ENCODE results near the gene PARD3. TPM values are rescaled to one million over a fixed set of nuclear protein-coding genes. Genes with fewer than 3 reads are reported as not detected.

Gene PARD3
- total RNA-seq, 6 experiments from 2014 or later: 19.1 to 27.8 (median 22.0) TPM

GRCh38 chr10:34169677-34170076 is 645.4 kb downstream of the PARD3 start:
- intact Hi-C loops (cut with DNase I): no loop called here
- Histone ChIP-seq H3K36me3 (no peaks in the 10 kb centered on the region), H3K27ac (no peak overlapping the region), H3K27me3 (no peaks in the 10 kb centered on the region), H3K4me1 (peaks cover 0 to 9% (median 0%) of the 10 kb centered on the region in 4 donors), H3K9me3 (no peaks in the 10 kb centered on the region), H3K4me3 (no peak overlapping the region)
- TF ChIP-seq, protein P1, sequence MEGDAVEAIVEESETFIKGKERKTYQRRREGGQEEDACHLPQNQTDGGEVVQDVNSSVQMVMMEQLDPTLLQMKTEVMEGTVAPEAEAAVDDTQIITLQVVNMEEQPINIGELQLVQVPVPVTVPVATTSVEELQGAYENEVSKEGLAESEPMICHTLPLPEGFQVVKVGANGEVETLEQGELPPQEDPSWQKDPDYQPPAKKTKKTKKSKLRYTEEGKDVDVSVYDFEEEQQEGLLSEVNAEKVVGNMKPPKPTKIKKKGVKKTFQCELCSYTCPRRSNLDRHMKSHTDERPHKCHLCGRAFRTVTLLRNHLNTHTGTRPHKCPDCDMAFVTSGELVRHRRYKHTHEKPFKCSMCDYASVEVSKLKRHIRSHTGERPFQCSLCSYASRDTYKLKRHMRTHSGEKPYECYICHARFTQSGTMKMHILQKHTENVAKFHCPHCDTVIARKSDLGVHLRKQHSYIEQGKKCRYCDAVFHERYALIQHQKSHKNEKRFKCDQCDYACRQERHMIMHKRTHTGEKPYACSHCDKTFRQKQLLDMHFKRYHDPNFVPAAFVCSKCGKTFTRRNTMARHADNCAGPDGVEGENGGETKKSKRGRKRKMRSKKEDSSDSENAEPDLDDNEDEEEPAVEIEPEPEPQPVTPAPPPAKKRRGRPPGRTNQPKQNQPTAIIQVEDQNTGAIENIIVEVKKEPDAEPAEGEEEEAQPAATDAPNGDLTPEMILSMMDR (IDR thresholded peaks at IDR 0.05): no peak
- no peak for TF ChIP-seq POLR2A (IDR thresholded peaks at IDR 0.05)
- DNase-seq (no peak), ATAC-seq (no peak)
- WGBS (ENCODE audit: insufficient coverage, low coverage, low lambda C conversion rate, missing lambda C conversion rate): 93% methylated on average over 3 of the region's 3 CpGs

DNA sequence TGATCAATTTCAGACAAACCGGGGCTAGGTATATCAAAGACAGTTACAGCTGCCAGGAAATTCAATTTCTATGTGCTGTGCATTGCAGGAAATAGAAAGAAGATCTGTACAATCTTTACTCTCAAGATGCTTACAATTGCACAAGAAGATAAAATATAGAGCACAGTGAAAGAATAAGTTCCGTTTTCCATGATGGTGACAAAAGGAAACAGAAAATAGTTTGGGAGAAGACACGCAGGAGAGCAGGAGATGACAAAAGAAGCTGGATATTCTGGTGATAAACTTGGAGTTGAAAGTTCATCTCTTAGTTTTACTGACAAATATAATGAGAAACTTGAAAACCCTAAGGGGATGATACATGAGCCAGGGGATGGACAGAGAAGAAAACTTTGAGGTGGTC is 646.0 kb downstream of the PARD3 start:
- no peaks in the 10 kb centered on the region for H3K36me3 ChIP-seq
- H3K9me3 ChIP-seq: no peaks in the 10 kb centered on the region
- TF ChIP-seq, protein P1 (IDR thresholded peaks at IDR 0.05): no peak
- TF ChIP-seq POLR2A (IDR thresholded peaks at IDR 0.05): no peak
- no peaks in the 10 kb centered on the region for H3K27me3 ChIP-seq
- intact Hi-C loops (cut with DNase I): no loop called here
- 71% methylated on average over 3 of the region's 3 CpGs for WGBS (ENCODE audit: insufficient coverage, low coverage, low lambda C conversion rate, missing lambda C conversion rate)
- no peak overlapping the region for H3K4me3 ChIP-seq
- no peak for DNase-seq
- no peak overlapping the region for H3K27ac ChIP-seq
- no peak for ATAC-seq
- H3K4me1 ChIP-seq: peaks cover 0 to 15% (median 0%) of the 10 kb centered on the region in 4 donors

DNA sequence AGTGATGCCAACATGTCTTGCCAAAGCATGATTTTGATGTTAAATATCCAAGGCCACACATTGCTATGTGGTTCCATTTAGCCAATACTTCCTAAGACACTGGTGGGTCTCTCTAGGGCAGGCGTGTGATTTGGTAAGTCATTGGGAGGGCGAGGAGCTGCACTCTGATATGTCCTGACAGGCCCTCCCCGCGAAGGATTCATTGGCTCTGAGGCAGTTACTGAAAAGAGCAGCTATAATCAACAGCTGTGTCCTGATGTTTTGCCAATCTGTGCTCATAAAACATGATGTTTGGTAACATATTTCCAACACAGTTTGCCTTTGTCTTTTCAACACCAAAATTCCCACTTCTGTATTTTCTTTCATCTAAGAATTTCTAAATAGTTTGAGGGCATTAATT is 646.7 kb downstream of the PARD3 start:
- ATAC-seq (no peak), DNase-seq (no peak)
- no peak for TF ChIP-seq POLR2A (IDR thresholded peaks at IDR 0.05)
- TF ChIP-seq, protein P1 (IDR thresholded peaks at IDR 0.05): no peak
- Histone ChIP-seq H3K9me3 (no peaks in the 10 kb centered on the region), H3K4me3 (no peak overlapping the region), H3K27me3 (no peaks in the 10 kb centered on the region), H3K36me3 (no peaks in the 10 kb centered on the region), H3K27ac (no peak overlapping the region), H3K4me1 (peaks cover 0 to 15% (median 0%) of the 10 kb centered on the region in 4 donors)
- intact Hi-C loops (cut with DNase I): no loop called here
- 95% methylated on average over 3 of the region's 4 CpGs for WGBS (ENCODE audit: insufficient coverage, low coverage, low lambda C conversion rate, missing lambda C conversion rate)

DNA sequence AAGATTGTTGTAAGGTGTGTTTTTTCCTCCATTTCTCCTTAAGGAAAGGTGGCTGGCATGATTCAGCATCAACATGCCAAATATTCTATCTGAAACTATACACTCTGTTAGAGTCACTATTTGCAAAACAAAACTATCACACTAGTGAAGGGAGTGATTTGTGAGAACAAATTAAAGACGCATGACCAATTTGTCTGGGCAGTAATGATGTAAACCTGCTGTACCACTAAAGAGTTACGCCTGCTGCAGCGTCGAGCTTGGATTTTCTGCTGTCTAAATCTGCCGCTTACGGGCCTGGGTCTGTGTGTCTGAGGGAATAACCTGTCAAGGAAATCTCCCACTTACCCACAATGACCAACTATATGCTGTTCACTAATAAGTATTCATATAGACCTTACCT is 648.3 kb downstream of the PARD3 start:
- ATAC-seq (no peak), DNase-seq (no peak)
- Histone ChIP-seq H3K36me3 (no peaks in the 10 kb centered on the region), H3K27ac (no peak overlapping the region), H3K27me3 (no peaks in the 10 kb centered on the region), H3K4me1 (peaks cover 0 to 15% (median 0%) of the 10 kb centered on the region in 4 donors), H3K4me3 (no peak overlapping the region), H3K9me3 (no peaks in the 10 kb centered on the region)
- 93% methylated on average over 6 of the region's 6 CpGs for WGBS (ENCODE audit: insufficient coverage, low coverage, low lambda C conversion rate, missing lambda C conversion rate)
- intact Hi-C loops (cut with DNase I): no loop called here
- TF ChIP-seq, protein P1 (IDR thresholded peaks at IDR 0.05): no peak
- TF ChIP-seq POLR2A (IDR thresholded peaks at IDR 0.05): no peak

- H3K9me3 ChIP-seq: no peaks in the 10 kb centered on the region
- no peaks in the 10 kb centered on the region for H3K27me3 ChIP-seq
- DNase-seq: no peak
- H3K4me1 ChIP-seq: peaks cover 0 to 15% (median 0%) of the 10 kb centered on the region in 4 donors
- H3K36me3 ChIP-seq: no peaks in the 10 kb centered on the region
- H3K27ac ChIP-seq: no peak overlapping the region
- WGBS (ENCODE audit: insufficient coverage, low coverage, low lambda C conversion rate, missing lambda C conversion rate): 81% methylated on average over 2 of the region's 5 CpGs
- no peak overlapping the region for H3K4me3 ChIP-seq
- intact Hi-C loops (cut with DNase I): no loop called here
- TF ChIP-seq, protein P1 (IDR thresholded peaks at IDR 0.05): no peak
- no peak for TF ChIP-seq POLR2A (IDR thresholded peaks at IDR 0.05)
- no peak for ATAC-seq
These were observed 648.7 kb downstream of the PARD3 start for GRCh38 chr10:34166354-34166753.
